ENCODE results near the gene PIWIL1.

PIWIL1 gene

DNA sequence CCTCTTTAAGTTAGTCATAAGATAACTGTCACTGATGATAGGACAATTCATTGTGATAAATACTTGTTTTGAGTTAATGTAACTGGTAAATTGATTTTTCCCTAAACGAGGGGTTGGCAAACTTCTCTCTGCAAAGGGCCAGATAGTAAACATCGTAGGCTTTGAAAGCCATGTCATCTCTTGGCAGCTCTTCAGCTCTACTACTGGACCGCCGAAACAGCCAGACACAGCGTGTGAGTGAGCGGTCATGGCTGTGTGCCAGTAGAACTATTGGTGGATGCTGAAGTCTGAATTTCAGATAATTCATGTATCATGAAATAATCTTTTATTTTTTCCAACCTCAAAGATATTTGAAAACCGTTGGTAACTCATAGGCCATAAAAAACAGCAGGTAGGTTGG lies 9.9 kb downstream of the PIWIL1 start:
- Histone ChIP-seq H3K9me3 (ENCODE audit: insufficient read depth, low read length) (no peaks in the 10 kb centered on the region; the same call in 1 of the 2 replicates), H3K9ac (ENCODE audit: insufficient read length, low read depth) (no peak overlapping the region), H3K4me1 (ENCODE audit: insufficient read depth, insufficient read length) (no peaks in the 10 kb centered on the region), H3K4me3 (ENCODE audit: insufficient read length, low read depth) (no peak overlapping the region), H3K27me3 (ENCODE audit: insufficient read depth, insufficient read length) (no peaks in the 10 kb centered on the region), H3K36me3 (ENCODE audit: insufficient read depth, insufficient read length, low read length) (no peaks in the 10 kb centered on the region)
- DNase-seq (ENCODE audit: low read depth, low spot score), result no peak
- TF ChIP-seq YY1 (IDR thresholded peaks at IDR 0.05; ENCODE audit: insufficient read depth, insufficient read length) (no peak), ZNF274 (IDR thresholded peaks at IDR 0.05; ENCODE audit: low read depth, low read length) (no peak), SUZ12 (IDR thresholded peaks at IDR 0.05; ENCODE audit: extremely low read depth, insufficient read depth, insufficient read length) (no peak)

DNA sequence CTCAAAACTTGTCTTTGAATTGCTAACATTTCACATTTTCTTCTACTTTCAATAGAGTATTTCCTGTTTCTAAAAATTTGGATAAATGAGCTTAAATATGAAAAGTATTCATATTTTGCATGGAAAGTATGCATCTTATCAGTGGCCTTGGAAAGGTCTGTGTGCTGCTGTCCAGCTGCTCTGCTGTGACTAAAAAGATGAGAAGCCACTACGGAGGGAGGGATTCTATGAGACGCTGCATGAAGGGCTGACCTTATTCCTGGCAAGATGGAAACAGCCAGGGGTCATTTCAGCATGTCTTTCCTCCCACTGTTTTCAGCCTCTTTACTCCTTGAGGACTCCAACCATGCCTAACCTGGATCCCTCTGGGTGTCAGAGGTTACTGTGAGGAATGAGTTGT lies 13.0 kb downstream of the PIWIL1 start:
- Histone ChIP-seq H3K9me3 (ENCODE audit: insufficient read depth, low read length) (no peaks in the 10 kb centered on the region), H3K27me3 (ENCODE audit: insufficient read depth, insufficient read length) (no peaks in the 10 kb centered on the region), H3K36me3 (ENCODE audit: insufficient read depth, insufficient read length, low read length) (no peaks in the 10 kb centered on the region), H3K9ac (ENCODE audit: insufficient read length, low read depth) (no peak overlapping the region), H3K4me3 (ENCODE audit: insufficient read length, low read depth) (no peak overlapping the region), H3K4me1 (ENCODE audit: insufficient read depth, insufficient read length) (no peaks in the 10 kb centered on the region)
- TF ChIP-seq SUZ12 (IDR thresholded peaks at IDR 0.05; ENCODE audit: extremely low read depth, insufficient read depth, insufficient read length) (no peak), YY1 (IDR thresholded peaks at IDR 0.05; ENCODE audit: insufficient read depth, insufficient read length) (no peak), ZNF274 (IDR thresholded peaks at IDR 0.05; ENCODE audit: low read depth, low read length) (no peak)
- DNase-seq (ENCODE audit: low read depth, low spot score), result no peak

DNA sequence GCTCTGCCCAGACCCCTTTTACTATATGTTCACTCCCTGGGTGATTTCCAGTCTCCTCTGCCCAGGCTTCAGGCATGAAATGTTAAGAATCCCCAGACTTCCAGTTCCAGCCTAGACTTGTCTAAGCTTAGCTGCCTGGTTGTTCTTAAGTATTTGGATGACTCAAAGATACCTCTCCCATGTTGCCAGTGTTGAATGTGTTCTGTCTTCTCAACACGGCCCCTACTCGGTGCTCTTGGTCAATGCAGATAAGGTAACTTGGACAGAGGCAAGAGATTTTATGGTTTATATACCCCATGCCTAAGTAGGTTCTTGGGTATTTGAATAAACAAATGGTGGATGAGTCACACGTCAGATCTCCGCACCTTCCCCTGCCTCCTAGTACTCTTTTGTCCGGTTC lies 13.6 kb downstream of the PIWIL1 start:
- Histone ChIP-seq H3K36me3 (ENCODE audit: insufficient read depth, insufficient read length, low read length) (no peaks in the 10 kb centered on the region), H3K9ac (ENCODE audit: insufficient read length, low read depth) (no peak overlapping the region), H3K27me3 (ENCODE audit: insufficient read depth, insufficient read length) (no peaks in the 10 kb centered on the region), H3K9me3 (ENCODE audit: insufficient read depth, low read length) (no peaks in the 10 kb centered on the region), H3K4me1 (ENCODE audit: insufficient read depth, insufficient read length) (no peaks in the 10 kb centered on the region), H3K4me3 (ENCODE audit: insufficient read length, low read depth) (no peak overlapping the region)
- TF ChIP-seq YY1 (IDR thresholded peaks at IDR 0.05; ENCODE audit: insufficient read depth, insufficient read length) (no peak), SUZ12 (IDR thresholded peaks at IDR 0.05; ENCODE audit: extremely low read depth, insufficient read depth, insufficient read length) (no peak), ZNF274 (IDR thresholded peaks at IDR 0.05; ENCODE audit: low read depth, low read length) (no peak)
- no peak for DNase-seq (ENCODE audit: low read depth, low spot score)

DNA sequence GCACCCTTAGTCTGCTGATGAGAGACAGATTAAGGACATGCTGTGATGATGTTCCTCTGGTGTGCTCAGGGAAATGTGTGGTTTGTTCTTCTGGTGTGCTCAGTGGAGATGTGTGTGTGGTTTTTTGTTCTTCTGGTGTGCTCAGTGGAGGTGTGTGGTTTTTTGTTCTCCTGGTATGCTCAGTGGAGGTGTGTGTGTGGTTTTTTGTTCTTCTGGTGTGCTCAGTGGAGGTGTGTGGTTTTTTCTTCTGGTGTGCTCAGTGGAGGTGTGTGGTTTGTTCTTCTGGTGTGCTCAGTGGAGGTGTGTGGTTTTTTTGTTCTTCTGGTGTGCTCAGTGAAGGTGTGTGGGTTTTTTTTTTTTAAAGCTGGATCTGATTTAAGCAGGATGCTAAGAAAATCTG lies 15.4 kb downstream of the PIWIL1 start:
- Histone ChIP-seq H3K4me1 (ENCODE audit: insufficient read depth, insufficient read length) (peaks cover 4% of the 10 kb centered on the region), H3K4me3 (ENCODE audit: insufficient read length, low read depth) (no peak overlapping the region), H3K27me3 (ENCODE audit: insufficient read depth, insufficient read length) (no peaks in the 10 kb centered on the region), H3K9me3 (ENCODE audit: insufficient read depth, low read length) (no peaks in the 10 kb centered on the region), H3K9ac (ENCODE audit: insufficient read length, low read depth) (no peak overlapping the region), H3K36me3 (ENCODE audit: insufficient read depth, insufficient read length, low read length) (no peaks in the 10 kb centered on the region)
- no peak for DNase-seq (ENCODE audit: low read depth, low spot score)
- TF ChIP-seq SUZ12 (IDR thresholded peaks at IDR 0.05; ENCODE audit: extremely low read depth, insufficient read depth, insufficient read length) (no peak), YY1 (IDR thresholded peaks at IDR 0.05; ENCODE audit: insufficient read depth, insufficient read length) (no peak), ZNF274 (IDR thresholded peaks at IDR 0.05; ENCODE audit: low read depth, low read length) (no peak)

DNA sequence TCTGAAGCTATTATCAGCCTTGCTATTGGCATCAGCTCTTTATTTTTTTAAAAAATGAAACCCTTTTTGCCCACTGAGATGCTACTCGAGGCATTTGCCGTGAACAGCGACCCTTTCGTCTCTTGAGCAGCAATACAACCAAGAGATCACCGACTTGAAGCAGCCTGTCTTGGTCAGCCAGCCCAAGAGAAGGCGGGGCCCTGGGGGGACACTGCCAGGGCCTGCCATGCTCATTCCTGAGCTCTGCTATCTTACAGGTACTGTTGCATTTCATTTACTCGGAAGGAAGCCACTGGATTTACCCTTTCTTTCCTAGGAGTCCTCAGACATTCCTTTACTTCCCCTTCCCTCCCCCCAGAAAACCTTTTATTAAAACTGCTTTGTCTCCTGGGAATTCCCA lies 16.7 kb downstream of the PIWIL1 start:
- H3K36me3 ChIP-seq (ENCODE audit: insufficient read depth, insufficient read length, low read length), result no peaks in the 10 kb centered on the region
- no peaks in the 10 kb centered on the region for H3K27me3 ChIP-seq (ENCODE audit: insufficient read depth, insufficient read length)
- TF ChIP-seq SUZ12 (IDR thresholded peaks at IDR 0.05; ENCODE audit: extremely low read depth, insufficient read depth, insufficient read length), result no peak
- no peak for TF ChIP-seq ZNF274 (IDR thresholded peaks at IDR 0.05; ENCODE audit: low read depth, low read length)
- no peak for TF ChIP-seq YY1 (IDR thresholded peaks at IDR 0.05; ENCODE audit: insufficient read depth, insufficient read length)
- no peak overlapping the region for H3K4me3 ChIP-seq (ENCODE audit: insufficient read length, low read depth)
- DNase-seq (ENCODE audit: low read depth, low spot score), result no peak
- peaks cover 4% of the 10 kb centered on the region for H3K4me1 ChIP-seq (ENCODE audit: insufficient read depth, insufficient read length)
- H3K9ac ChIP-seq (ENCODE audit: insufficient read length, low read depth), result no peak overlapping the region
- no peaks in the 10 kb centered on the region for H3K9me3 ChIP-seq (ENCODE audit: insufficient read depth, low read length)

DNA sequence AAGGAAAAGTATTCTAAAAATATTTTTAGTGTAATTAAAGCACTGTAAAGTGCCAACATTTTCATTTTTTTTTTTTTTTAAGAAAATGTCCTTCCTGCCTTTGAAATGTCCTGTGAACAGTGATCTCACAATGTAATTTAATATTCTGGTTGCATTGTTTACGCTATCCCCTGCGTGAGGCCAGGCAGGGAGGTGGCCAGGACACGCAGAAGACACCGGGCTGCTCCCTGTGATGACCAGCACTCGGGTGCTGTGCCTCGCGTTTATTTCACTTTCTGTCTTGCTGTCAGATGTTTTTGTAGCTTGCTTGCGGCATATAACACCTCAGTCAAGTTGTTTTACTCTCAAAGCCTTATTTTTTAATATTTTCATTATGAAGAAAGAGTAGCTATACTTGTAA lies 18.5 kb downstream of the PIWIL1 start:
- Histone ChIP-seq H3K9ac (ENCODE audit: insufficient read length, low read depth) (no peak overlapping the region), H3K4me1 (ENCODE audit: insufficient read depth, insufficient read length) (peaks cover 4% of the 10 kb centered on the region), H3K4me3 (ENCODE audit: insufficient read length, low read depth) (no peak overlapping the region), H3K27me3 (ENCODE audit: insufficient read depth, insufficient read length) (no peaks in the 10 kb centered on the region), H3K36me3 (ENCODE audit: insufficient read depth, insufficient read length, low read length) (no peaks in the 10 kb centered on the region), H3K9me3 (ENCODE audit: insufficient read depth, low read length) (no peaks in the 10 kb centered on the region)
- TF ChIP-seq YY1 (IDR thresholded peaks at IDR 0.05; ENCODE audit: insufficient read depth, insufficient read length) (no peak), SUZ12 (IDR thresholded peaks at IDR 0.05; ENCODE audit: extremely low read depth, insufficient read depth, insufficient read length) (no peak), ZNF274 (IDR thresholded peaks at IDR 0.05; ENCODE audit: low read depth, low read length) (no peak)
- no peak for DNase-seq (ENCODE audit: low read depth, low spot score)

DNA sequence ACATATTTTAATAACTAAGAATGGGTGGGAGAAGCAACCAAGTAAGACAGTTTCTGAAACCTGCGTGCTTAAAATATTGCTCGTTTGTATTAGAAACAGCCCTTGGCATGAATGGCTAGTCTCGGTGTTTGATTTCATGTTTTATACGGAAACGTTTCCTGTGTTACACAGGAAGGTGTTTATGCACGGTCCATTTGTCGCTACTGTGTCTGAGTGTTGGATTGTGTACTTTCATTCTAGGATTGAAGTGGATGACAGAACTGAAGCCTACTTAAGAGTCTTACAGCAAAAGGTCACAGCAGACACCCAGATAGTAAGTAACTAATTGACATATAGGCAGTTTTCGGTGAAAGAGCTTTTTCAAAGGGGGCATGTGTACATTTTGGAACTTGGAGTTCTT lies 19.6 kb downstream of the PIWIL1 start:
- no peaks in the 10 kb centered on the region for H3K27me3 ChIP-seq (ENCODE audit: insufficient read depth, insufficient read length)
- no peak for DNase-seq (ENCODE audit: low read depth, low spot score)

More for the DNA sequence above, 19.6 kb downstream of the PIWIL1 start:
- TF ChIP-seq SUZ12 (IDR thresholded peaks at IDR 0.05; ENCODE audit: extremely low read depth, insufficient read depth, insufficient read length) (no peak), ZNF274 (IDR thresholded peaks at IDR 0.05; ENCODE audit: low read depth, low read length) (no peak), YY1 (IDR thresholded peaks at IDR 0.05; ENCODE audit: insufficient read depth, insufficient read length) (no peak)
- no peaks in the 10 kb centered on the region for H3K36me3 ChIP-seq (ENCODE audit: insufficient read depth, insufficient read length, low read length)
- no peak overlapping the region for H3K4me3 ChIP-seq (ENCODE audit: insufficient read length, low read depth)
- no peaks in the 10 kb centered on the region for H3K9me3 ChIP-seq (ENCODE audit: insufficient read depth, low read length)
- H3K9ac ChIP-seq (ENCODE audit: insufficient read length, low read depth), result no peak overlapping the region
- H3K4me1 ChIP-seq (ENCODE audit: insufficient read depth, insufficient read length), result peaks cover 4% of the 10 kb centered on the region

All from NT2/D1 (cell line).